ENCODE results near the gene OAS1. TPM values are rescaled to one million over a fixed set of nuclear protein-coding genes. Genes with fewer than 3 reads are reported as not detected.

The OAS1 gene
- total and polyA plus RNA-seq, 2 of the 8 experiments (the other 6 are each of a cell fraction or from before 2014, with no cell fraction given) = 0.23 TPM; not detected in 1

GRCh38 chr12:112860181-112860580 is 46.6 kb upstream of the OAS1 start:
- Histone ChIP-seq H3K56ac (replicated peaks; ENCODE audit: insufficient read length, low read depth, low read length) (no peak overlapping the region), H2BK120ac (replicated peaks; ENCODE audit: low read depth, low read length) (no peak overlapping the region), H3K4me2 (ENCODE audit: insufficient read depth in 1 of 2, low read depth in 2 of 2, low read length in 2 of 2) (no peak overlapping the region), H3K18ac (ENCODE audit: extremely low read depth, low read length) (no peak overlapping the region), H3K9ac (replicated peaks in 1 of 4; ENCODE audit: extremely low read depth in 1 of 4, low read depth in 3 of 4, low read length in 3 of 4) (no peak overlapping the region), H2BK12ac (ENCODE audit: low read depth, low read length) (no peak overlapping the region), H3K36me3 (ENCODE audit: control insufficient read depth in 2 of 4, insufficient read depth in 4 of 4, low read length in 3 of 4) (no peaks in the 10 kb centered on the region), H3K23me2 (ENCODE audit: low read depth, low read length) (no peaks in the 10 kb centered on the region), H4K20me1 (replicated peaks in 1 of 2; ENCODE audit: control insufficient read depth in 1 of 2, insufficient read depth in 2 of 2, low read length in 2 of 2) (no peaks in the 10 kb centered on the region), H3K14ac (ENCODE audit: insufficient read length) (no peak overlapping the region), H3K4me3 (ENCODE audit: extremely low read depth in 1 of 4, insufficient read depth in 2 of 4, low read depth in 3 of 4, low read length in 4 of 4) (no peak overlapping the region), H3K9me3 (ENCODE audit: insufficient read depth in 2 of 2, low read depth in 1 of 2, low read length in 1 of 2) (no peaks in the 10 kb centered on the region), H3K27ac (ENCODE audit: low read depth, low read length) (no peak overlapping the region), H2AFZ (ENCODE audit: low read length) (no peak overlapping the region), H3K27me3 (replicated peaks in 1 of 4; ENCODE audit: control insufficient read depth in 3 of 4, extremely low read depth in 1 of 4, insufficient read depth in 3 of 4, low read length in 3 of 4) (no peaks in the 10 kb centered on the region; a peak in 1 of 7 replicates), H4K8ac (ENCODE audit: extremely low read depth, insufficient read depth, low read length) (no peak overlapping the region), H3K79me1 (ENCODE audit: low read depth, low read length) (no peaks in the 10 kb centered on the region), H3K4ac (replicated peaks; ENCODE audit: insufficient read length, low read depth, low read length) (no peak overlapping the region), H3K79me2 (ENCODE audit: control insufficient read depth in 1 of 2, insufficient read depth in 2 of 2, low read length in 2 of 2) (no peaks in the 10 kb centered on the region), H3K23ac (ENCODE audit: insufficient read length) (no peak overlapping the region), H2AK5ac (ENCODE audit: low read depth, low read length) (no peak overlapping the region), H4K91ac (replicated peaks; ENCODE audit: insufficient read length, low read length) (no peak overlapping the region), H2BK20ac (ENCODE audit: low read length) (no peak overlapping the region), H2BK5ac (ENCODE audit: low read depth, low read length) (no peak overlapping the region), H3K4me1 (replicated peaks in 1 of 4; ENCODE audit: control insufficient read depth in 3 of 4, insufficient read depth in 4 of 4, low read length in 3 of 4) (peaks cover 0 to 5% (median 1%) of the 10 kb centered on the region in 4 experiments; a peak in 2 of 7 replicates), H2BK15ac (ENCODE audit: low read length) (no peak overlapping the region), H4K5ac (ENCODE audit: insufficient read length, low read depth, low read length) (no peak overlapping the region)
- DNase-seq (ENCODE audit: low read depth in 1 of 2, low spot score in 2 of 2) = no peak
- WGBS, 2 experiments (ENCODE audit: extremely low coverage in 1 of 2, insufficient coverage in 1 of 2, insufficient read length in 1 of 2, insufficient replicate concordance in 2 of 2, low coverage in 1 of 2, low lambda C conversion rate in 2 of 2, missing lambda C conversion rate in 1 of 2) = 76% methylated on average over 5 of the region's 5 CpGs; no CpG with 5 or more reads in 1 of the 2 experiments
- CTCF ChIA-PET (ENCODE audit: partially characterized antibody) = interaction anchor here (0.6 to 1.4 kb wide), 5 partner anchors 37 to 173 kb away, joined by 3 to 5 read pairs (median 3); no protein-coding TSS in a partner anchor
- FAIRE-seq = no peak
- POLR2A ChIA-PET (ENCODE audit: partially characterized antibody) = interaction anchor here (1.1 kb wide), 1 partner anchor 12 kb away, joined by 3 read pairs; no protein-coding TSS in a partner anchor
- TF ChIP-seq SUZ12 (IDR thresholded peaks at IDR 0.05; ENCODE audit: low read length) (no peak), CBX5 (IDR thresholded peaks at IDR 0.05; ENCODE audit: low read depth, low read length) (no peak), SP2 (IDR thresholded peaks at IDR 0.05; ENCODE audit: low read length) (no peak), TEAD4 (IDR thresholded peaks at IDR 0.05; ENCODE audit: low read depth, low read length) (no peak), EP300 (IDR thresholded peaks at IDR 0.05; ENCODE audit: borderline replicate concordance in 1 of 2, low read depth in 2 of 2, low read length in 2 of 2) (no peak), KDM5A (IDR thresholded peaks at IDR 0.05; ENCODE audit: low read length) (no peak), EZH2 (IDR thresholded peaks at IDR 0.05; ENCODE audit: low read depth, low read length, severe bottlenecking) (no peak), MAX (IDR thresholded peaks at IDR 0.05) (no peak), SRF (IDR thresholded peaks at IDR 0.05; ENCODE audit: low read depth, low read length) (no peak), HDAC2 (IDR thresholded peaks at IDR 0.05; ENCODE audit: borderline replicate concordance in 1 of 2, low read depth in 2 of 2, low read length in 2 of 2) (no peak), RFX5 (IDR thresholded peaks at IDR 0.05; ENCODE audit: borderline replicate concordance, low read depth, low read length) (no peak), FOSL1 (IDR thresholded peaks at IDR 0.05; ENCODE audit: insufficient read depth, low read depth, low read length) (no peak)
- TF ChIP-seq, protein P1, sequence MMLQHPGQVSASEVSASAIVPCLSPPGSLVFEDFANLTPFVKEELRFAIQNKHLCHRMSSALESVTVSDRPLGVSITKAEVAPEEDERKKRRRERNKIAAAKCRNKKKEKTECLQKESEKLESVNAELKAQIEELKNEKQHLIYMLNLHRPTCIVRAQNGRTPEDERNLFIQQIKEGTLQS (IDR thresholded peaks at IDR 0.05; ENCODE audit: insufficient read depth, low read depth, low read length) = no peak
